ENCODE data around the gene TBC1D22A. TPM values are rescaled to one million over a fixed set of nuclear protein-coding genes. Genes with fewer than 3 reads are reported as not detected.

TBC1D22A gene
- total RNA-seq, 1 donor: 17.7 TPM

- no peak for DNase-seq (ENCODE audit: insufficient read length, low spot score, missing footprints)
- Histone ChIP-seq H3K79me2 (ENCODE audit: insufficient read depth, low read length) (peaks cover 45% of the 10 kb centered on the region), H3K9me3 (ENCODE audit: low read depth, low read length) (no peaks in the 10 kb centered on the region), H4K20me1 (ENCODE audit: insufficient read depth, low read length) (peaks cover 40% of the 10 kb centered on the region), H3K4me1 (ENCODE audit: insufficient read depth, low read length) (peaks cover 3% of the 10 kb centered on the region), H3K27ac (ENCODE audit: low read depth, low read length) (no peak overlapping the region), H3K4me2 (ENCODE audit: insufficient read depth, low read length) (no peak overlapping the region), H3K27me3 (ENCODE audit: insufficient read depth, low read length) (no peaks in the 10 kb centered on the region), H2AFZ (ENCODE audit: low read length) (no peak overlapping the region), H3K36me3 (ENCODE audit: insufficient read depth, low read length) (peaks cover 20% of the 10 kb centered on the region), H3K4me3 (ENCODE audit: insufficient read depth, low read length) (no peak overlapping the region)
- no peak for TF ChIP-seq CTCF (IDR thresholded peaks at IDR 0.05; ENCODE audit: extremely low read depth, low read depth, low read length)
These were observed 37.8 kb downstream of the TBC1D22A start for GRCh38 chr22:46800102-46800857.

GRCh38 chr22:46801331-46801811 lies 38.9 kb downstream of the TBC1D22A start:
- H3K4me3 ChIP-seq (ENCODE audit: insufficient read depth, low read length): no peak overlapping the region
- H3K27ac ChIP-seq (ENCODE audit: low read depth, low read length): no peak overlapping the region
- no peak for TF ChIP-seq CTCF (IDR thresholded peaks at IDR 0.05; ENCODE audit: extremely low read depth, low read depth, low read length)
- H3K36me3 ChIP-seq (ENCODE audit: insufficient read depth, low read length): peaks cover 20% of the 10 kb centered on the region
- H4K20me1 ChIP-seq (ENCODE audit: insufficient read depth, low read length): peaks cover 40% of the 10 kb centered on the region
- H3K79me2 ChIP-seq (ENCODE audit: insufficient read depth, low read length): peaks cover 43% of the 10 kb centered on the region
- H3K4me1 ChIP-seq (ENCODE audit: insufficient read depth, low read length): peaks cover 3% of the 10 kb centered on the region
- H3K9me3 ChIP-seq (ENCODE audit: low read depth, low read length): no peaks in the 10 kb centered on the region
- H2AFZ ChIP-seq (ENCODE audit: low read length): no peak overlapping the region
- no peak overlapping the region for H3K4me2 ChIP-seq (ENCODE audit: insufficient read depth, low read length)
- DNase-seq (ENCODE audit: insufficient read length, low spot score, missing footprints): no peak
- no peaks in the 10 kb centered on the region for H3K27me3 ChIP-seq (ENCODE audit: insufficient read depth, low read length)

GRCh38 chr22:46801826-46802607 lies 39.6 kb downstream of the TBC1D22A start:
- Histone ChIP-seq H3K4me3 (ENCODE audit: insufficient read depth, low read length) (no peak overlapping the region), H3K9me3 (ENCODE audit: low read depth, low read length) (no peaks in the 10 kb centered on the region), H4K20me1 (ENCODE audit: insufficient read depth, low read length) (peaks cover 45% of the 10 kb centered on the region), H3K4me2 (ENCODE audit: insufficient read depth, low read length) (no peak overlapping the region), H3K27ac (ENCODE audit: low read depth, low read length) (no peak overlapping the region), H3K36me3 (ENCODE audit: insufficient read depth, low read length) (peaks cover 20% of the 10 kb centered on the region), H3K27me3 (ENCODE audit: insufficient read depth, low read length) (no peaks in the 10 kb centered on the region), H3K79me2 (ENCODE audit: insufficient read depth, low read length) (peaks cover 43% of the 10 kb centered on the region), H3K4me1 (ENCODE audit: insufficient read depth, low read length) (peaks cover 3% of the 10 kb centered on the region), H2AFZ (ENCODE audit: low read length) (no peak overlapping the region)
- no peak for DNase-seq (ENCODE audit: insufficient read length, low spot score, missing footprints)
- TF ChIP-seq CTCF (IDR thresholded peaks at IDR 0.05; ENCODE audit: extremely low read depth, low read depth, low read length): no peak

- Histone ChIP-seq H3K36me3 (ENCODE audit: insufficient read depth, low read length) (peaks cover 20% of the 10 kb centered on the region), H3K79me2 (ENCODE audit: insufficient read depth, low read length) (peaks cover 46% of the 10 kb centered on the region), H3K27ac (ENCODE audit: low read depth, low read length) (no peak overlapping the region), H3K27me3 (ENCODE audit: insufficient read depth, low read length) (no peaks in the 10 kb centered on the region), H2AFZ (ENCODE audit: low read length) (no peak overlapping the region), H4K20me1 (ENCODE audit: insufficient read depth, low read length) (peaks cover 46% of the 10 kb centered on the region), H3K4me2 (ENCODE audit: insufficient read depth, low read length) (no peak overlapping the region), H3K4me3 (ENCODE audit: insufficient read depth, low read length) (no peak overlapping the region), H3K4me1 (ENCODE audit: insufficient read depth, low read length) (peaks cover 3% of the 10 kb centered on the region), H3K9me3 (ENCODE audit: low read depth, low read length) (no peaks in the 10 kb centered on the region)
- no peak for DNase-seq (ENCODE audit: insufficient read length, low spot score, missing footprints)
- TF ChIP-seq CTCF (IDR thresholded peaks at IDR 0.05; ENCODE audit: extremely low read depth, low read depth, low read length): no peak
These were observed 40.2 kb downstream of the TBC1D22A start for GRCh38 chr22:46802608-46803027.

Measured in osteoblast (primary cell).